GM18520 (cell line): ENCODE data around the gene SMAD1.

Source experiments
- ATAC-seq: cut with Tn5 transposase; IDR thresholded peaks from one replicate; pipeline ENCODE4 v1.9.1; 2021; ENCODE audit not compliant: unreplicated experiment

The SMAD1 gene

DNA sequence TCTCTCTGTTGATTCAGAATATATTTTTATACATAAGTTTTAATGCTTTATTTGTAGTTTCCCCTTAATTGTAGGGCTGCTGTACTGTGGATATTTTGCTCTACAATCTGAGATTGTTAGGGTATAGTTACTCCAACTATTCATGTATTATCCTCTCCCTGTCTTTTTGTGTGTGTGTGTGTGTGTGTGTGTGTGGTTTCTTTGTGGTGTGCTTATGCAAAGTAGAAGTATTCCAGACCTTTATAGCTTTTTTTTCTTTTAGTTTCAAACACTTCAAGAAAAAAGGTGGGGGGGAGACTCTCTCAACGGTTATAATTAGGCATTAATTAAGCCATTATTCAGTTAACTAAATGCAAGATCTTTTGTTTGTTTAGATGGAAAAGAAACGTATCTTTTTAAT is 6.7 kb downstream of the SMAD1 start:
- ATAC-seq, result no peak

GRCh38 chr4:145489556-145489955 is 7.9 kb downstream of the SMAD1 start:
- no peak for ATAC-seq

DNA sequence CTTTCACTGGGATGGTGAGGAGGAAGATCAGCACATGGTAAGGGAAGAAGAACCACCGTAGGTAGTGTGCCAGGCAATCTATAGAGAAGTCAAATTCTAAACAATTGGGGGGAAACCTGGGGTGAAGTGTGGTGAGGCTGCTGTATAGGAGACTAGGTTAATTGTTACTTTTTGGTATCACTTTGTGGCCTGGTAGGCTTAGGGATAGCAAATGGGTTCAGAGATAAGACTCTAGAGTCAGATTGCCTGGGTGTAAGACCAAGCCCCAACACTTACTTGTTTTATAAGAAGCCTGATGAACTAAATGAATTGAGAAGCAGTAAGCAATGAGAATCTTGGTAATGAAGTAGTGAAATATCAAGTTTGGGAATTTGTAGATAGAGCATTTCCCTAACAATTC is 8.7 kb downstream of the SMAD1 start:
- ATAC-seq, result no peak

GRCh38 chr4:145490796-145491195 is 9.1 kb downstream of the SMAD1 start:
- no peak for ATAC-seq

GRCh38 chr4:145492376-145492775 is 10.7 kb downstream of the SMAD1 start:
- no peak for ATAC-seq

DNA sequence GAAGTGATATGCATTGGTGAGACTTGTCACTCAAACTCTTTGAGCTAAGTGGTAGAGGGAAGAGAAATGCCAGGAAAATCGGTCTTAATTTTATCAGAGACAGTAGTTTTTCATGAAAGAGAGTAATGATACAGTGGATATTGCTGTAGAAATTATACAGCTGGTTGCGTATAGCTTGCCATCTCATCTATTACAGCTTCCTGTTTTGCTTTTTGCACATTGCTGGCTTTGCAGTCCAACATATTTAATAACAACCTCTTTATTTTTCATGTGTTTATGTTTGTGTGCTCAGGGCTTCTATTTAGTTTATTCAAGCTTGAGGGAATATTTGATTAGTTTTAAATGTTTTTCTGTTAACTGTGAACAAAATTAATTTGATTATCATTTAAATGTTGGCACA is 11.5 kb downstream of the SMAD1 start:
- ATAC-seq, result no peak

DNA sequence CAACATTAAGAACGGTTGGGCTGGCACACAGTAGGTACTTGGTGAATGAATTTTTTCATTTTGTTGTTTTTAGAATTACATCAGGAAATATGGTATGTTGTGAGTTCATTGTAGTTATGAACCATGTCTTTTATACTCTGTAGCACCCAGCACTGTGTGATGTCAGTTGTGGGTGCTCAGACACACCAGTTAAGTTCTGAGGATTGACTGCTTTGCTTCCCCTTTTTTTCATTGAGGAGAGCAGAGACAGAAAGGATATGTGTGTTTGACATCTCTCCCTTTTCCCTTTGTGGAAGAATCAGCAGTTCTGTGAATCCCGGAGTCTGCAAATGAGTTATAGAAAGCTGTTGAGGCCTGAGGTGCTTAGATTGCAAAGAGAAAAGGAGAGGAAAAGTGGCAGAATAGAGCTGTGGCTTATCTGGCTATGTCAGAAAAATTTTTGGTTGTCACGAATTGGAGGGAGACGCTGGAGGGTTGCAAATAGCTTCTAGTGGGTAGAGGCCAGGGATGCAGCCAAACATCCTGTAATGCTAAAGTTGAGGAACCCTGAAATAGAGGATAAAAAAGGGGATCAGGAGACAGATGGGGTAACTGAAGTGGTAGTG is 13.1 kb downstream of the SMAD1 start:
- no peak for ATAC-seq

DNA sequence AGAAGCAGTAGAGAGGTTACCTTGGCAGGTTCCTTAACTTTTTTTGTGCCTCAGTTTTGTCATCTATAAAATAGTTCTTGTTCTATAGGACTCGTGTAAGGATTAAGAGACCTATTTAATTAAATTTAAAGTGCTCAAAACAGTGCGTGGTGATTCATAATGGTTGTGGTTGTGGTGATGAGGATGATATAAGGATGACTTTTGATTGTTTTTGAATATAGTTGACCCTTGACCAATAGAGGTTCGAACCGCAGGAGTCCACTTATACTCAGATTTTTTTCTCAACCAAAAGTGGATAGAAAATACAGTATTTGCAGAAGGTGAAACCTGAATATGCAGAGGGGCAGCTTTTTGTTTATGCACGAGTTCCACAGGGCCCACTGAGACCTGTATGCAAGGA is 14.6 kb downstream of the SMAD1 start:
- ATAC-seq, result no peak

DNA sequence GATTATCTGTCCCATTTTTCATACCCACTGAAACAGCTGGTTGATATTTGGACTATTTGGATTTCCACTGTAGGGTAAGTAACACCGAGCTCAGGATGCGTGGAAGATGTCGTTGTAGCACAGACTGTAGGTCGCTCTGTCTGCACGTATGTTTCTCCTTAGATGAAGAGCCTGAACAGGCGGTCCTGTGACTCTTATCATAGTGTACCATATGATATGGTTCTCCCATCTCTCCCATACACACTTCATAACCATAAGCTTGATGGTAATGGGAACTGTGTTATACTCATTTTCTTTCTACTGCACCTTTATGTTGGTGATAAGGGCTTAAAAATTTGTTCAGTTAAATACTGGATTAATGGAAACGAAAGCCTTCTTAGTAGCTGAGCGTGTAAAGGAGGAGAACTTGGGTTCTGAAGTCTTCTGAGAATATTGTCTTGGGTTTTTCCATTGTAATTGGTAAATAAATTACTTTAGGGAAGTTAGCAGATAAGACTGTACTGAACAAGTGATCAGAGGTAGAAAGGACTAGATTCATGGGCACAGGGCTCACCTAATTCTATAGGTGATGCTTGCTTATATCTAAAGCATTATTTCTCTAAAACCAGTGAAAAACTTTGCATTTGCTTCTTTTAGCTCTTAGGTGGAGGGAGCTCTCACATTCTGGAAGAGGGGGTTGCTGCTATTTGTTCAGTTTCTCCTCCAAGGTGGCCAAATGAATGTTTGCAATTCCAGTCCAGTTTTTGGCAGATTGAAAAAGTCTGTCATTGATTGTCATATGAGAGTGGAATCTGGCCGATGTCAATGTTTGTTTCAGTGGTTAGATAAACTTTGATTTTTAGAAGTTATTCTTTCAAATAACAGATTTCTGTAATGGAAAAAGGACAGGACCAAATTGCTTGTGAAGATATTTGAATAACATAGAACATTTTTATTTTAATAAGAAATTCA is 15.8 kb downstream of the SMAD1 start:
- ATAC-seq, result no peak

- ATAC-seq, result peak; percentile 42
These were observed 16.8 kb downstream of the SMAD1 start for GRCh38 chr4:145498430-145498829.

DNA sequence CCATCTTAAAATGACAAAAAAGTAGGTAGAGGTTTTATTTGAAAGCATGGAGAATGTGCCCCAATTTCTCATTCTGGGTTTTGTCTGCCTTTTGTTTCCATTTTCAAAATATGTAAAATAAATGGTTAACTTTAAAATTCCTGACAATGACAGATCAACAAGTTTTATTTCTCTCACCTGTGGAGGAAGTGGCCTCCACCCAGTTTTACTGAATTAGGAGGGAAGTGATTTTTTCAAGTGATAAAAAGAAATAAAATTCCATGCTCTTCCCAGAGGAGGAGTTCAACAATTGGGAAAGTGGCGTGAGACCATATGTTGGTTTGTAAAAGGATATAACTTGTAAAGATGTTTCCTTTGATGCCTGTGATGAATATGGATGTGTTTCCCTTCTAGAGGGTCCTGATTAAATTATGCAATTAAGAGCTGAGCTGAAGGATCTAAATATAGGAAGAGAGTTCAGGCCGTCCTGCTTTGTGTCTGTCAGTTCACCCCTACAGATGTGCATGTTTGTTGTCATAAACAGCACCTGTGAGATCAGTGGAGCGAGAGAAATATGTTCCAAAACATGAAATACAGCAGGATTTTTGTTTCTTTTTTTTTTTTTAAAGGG is 19.5 kb downstream of the SMAD1 start:
- ATAC-seq, result no peak

GRCh38 chr4:145502809-145503208 is 21.2 kb downstream of the SMAD1 start:
- no peak for ATAC-seq

- no peak for ATAC-seq
These were observed 21.9 kb downstream of the SMAD1 start for GRCh38 chr4:145503486-145504072.

GRCh38 chr4:145505995-145506394 is 24.3 kb downstream of the SMAD1 start:
- ATAC-seq, result no peak

DNA sequence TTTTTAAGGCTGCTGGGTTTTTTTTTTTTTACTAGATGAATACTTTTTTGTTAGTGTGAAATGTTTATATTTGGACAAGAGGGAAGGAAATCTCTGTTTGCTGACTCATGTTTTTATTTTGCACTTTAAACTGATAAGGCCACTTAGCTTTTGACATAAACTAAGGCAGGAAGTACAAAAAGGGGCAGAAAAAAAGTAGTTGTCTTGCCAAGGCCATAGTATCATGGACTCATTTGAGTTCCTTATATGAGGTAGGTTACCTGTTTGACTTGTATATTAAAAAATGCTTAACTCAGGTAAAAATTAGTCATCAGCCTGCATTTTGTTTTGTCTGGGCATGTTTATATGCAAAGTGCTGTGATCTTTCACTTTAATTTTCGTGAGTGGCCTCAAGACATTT is 26.0 kb downstream of the SMAD1 start:
- no peak for ATAC-seq

GRCh38 chr4:145511913-145512522 is 30.4 kb downstream of the SMAD1 start:
- ATAC-seq, result no peak

DNA sequence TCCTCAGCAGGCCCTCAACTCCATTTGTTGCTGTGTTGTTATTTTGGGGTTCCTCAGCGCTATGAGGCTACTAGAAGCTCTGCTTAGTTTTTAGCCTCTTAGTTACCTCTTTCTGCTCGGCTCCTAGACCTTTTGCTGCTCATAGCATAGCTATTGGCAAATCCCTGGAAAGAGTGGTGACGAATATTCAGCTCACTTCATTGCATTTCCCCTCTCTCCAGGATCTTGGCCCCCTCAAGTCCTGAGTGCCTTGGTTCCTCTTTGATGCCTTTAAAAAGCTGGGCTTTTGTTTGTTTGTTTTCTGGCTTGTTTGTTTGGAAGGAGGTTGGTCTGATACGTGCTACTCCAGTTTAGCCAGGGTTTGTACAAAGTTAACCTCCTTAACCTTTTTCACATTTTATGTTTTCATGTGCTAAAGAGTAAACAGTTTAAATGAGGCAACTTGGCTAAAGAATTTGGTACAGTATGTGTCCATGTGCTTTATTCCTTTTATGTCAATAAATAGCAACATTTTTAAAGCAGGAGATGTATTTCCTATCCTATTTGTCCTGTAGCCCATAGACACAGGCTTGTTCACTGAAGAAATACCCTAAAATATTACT is 31.5 kb downstream of the SMAD1 start:
- no peak for ATAC-seq

DNA sequence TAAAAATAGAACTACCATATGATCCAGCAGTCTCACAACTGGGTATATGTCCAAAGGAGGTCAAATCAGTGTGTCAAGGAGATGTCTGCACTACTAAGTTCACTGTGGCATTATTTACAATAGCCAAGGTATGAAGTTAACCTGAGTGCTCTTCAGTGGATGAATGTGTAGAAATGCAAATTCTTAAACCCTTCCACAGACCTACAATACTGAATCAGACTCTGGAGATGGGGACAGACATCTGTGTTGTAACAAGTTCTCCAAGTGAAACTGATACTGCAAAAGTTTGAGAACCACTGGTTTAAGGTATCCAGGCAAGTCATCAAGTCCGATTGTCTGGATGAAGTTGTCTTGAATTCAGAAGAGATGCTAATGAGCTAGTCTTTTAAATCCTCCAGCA is 38.5 kb downstream of the SMAD1 start:
- ATAC-seq, result no peak

GRCh38 chr4:145521282-145521681 is 39.6 kb downstream of the SMAD1 start:
- no peak for ATAC-seq

GRCh38 chr4:145523117-145523516 is 41.5 kb downstream of the SMAD1 start:
- no peak for ATAC-seq

DNA sequence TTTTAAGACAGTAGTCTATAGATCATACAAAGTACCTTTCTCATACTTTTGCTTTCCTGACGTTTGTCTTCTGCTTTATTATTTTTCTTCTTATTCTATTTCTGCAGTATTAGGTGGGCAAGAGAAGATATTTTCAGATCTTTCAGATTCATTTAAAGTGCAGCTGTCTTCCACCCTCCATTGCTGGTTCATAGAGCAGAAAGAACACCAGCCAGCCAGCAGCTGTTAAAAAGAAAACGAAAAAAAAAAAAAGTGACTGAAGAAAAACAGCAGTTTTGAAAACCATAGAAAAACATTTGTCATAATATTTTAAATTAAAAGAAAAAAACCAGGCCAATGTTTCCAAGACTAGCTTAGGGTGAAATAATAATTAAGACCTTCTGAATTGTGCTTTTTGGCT is 42.9 kb downstream of the SMAD1 start:
- ATAC-seq, result no peak
